PFSK-1 (cell line): ENCODE data around the gene AP3S1.

ENCODE experiments used
- POLR2AphosphoS5 ChIP-seq: IDR thresholded peaks from 2 replicates; pipeline ENCODE4 v1.6.1; 2012; ENCODE audit warnings: low read depth, mild to moderate bottlenecking, control low read depth, low read length, moderate library complexity
- SIN3A ChIP-seq: IDR thresholded peaks from 2 replicates; pipeline ENCODE4 v1.6.1; 2012; ENCODE audit warnings: mild to moderate bottlenecking, low read length, moderate library complexity, borderline replicate concordance; ENCODE audit not compliant: insufficient read depth
- TAF1 ChIP-seq: IDR thresholded peaks from 2 replicates; pipeline ENCODE4 v1.6.1; 2012; ENCODE audit warnings: low read length, control low read depth, borderline replicate concordance; ENCODE audit not compliant: insufficient read depth
- TF ChIP-seq, protein P1 (sequence below), 2 experiments: IDR thresholded peaks; 2 replicates each; pipeline versions ENCODE4 v1.6.1 to v1.8.0; 2011 to 2012; ENCODE audit warnings: low read depth in 2 of 2, low read length in 2 of 2, control low read depth in 1 of 2, inconsistent platforms in 1 of 2, mild to moderate bottlenecking in 1 of 2, moderate library complexity in 1 of 2; ENCODE audit not compliant: insufficient read depth in 1 of 2

- TF ChIP-seq TAF1 (no peak), POLR2AphosphoS5 (no peak), SIN3A (no peak)
- TF ChIP-seq, protein P1, sequence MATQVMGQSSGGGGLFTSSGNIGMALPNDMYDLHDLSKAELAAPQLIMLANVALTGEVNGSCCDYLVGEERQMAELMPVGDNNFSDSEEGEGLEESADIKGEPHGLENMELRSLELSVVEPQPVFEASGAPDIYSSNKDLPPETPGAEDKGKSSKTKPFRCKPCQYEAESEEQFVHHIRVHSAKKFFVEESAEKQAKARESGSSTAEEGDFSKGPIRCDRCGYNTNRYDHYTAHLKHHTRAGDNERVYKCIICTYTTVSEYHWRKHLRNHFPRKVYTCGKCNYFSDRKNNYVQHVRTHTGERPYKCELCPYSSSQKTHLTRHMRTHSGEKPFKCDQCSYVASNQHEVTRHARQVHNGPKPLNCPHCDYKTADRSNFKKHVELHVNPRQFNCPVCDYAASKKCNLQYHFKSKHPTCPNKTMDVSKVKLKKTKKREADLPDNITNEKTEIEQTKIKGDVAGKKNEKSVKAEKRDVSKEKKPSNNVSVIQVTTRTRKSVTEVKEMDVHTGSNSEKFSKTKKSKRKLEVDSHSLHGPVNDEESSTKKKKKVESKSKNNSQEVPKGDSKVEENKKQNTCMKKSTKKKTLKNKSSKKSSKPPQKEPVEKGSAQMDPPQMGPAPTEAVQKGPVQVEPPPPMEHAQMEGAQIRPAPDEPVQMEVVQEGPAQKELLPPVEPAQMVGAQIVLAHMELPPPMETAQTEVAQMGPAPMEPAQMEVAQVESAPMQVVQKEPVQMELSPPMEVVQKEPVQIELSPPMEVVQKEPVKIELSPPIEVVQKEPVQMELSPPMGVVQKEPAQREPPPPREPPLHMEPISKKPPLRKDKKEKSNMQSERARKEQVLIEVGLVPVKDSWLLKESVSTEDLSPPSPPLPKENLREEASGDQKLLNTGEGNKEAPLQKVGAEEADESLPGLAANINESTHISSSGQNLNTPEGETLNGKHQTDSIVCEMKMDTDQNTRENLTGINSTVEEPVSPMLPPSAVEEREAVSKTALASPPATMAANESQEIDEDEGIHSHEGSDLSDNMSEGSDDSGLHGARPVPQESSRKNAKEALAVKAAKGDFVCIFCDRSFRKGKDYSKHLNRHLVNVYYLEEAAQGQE (IDR thresholded peaks at IDR 0.05; ENCODE audit: insufficient read depth in 1 of 2, low read depth in 2 of 2, low read length in 2 of 2), result no peak
Observed at GRCh38 chr5:115934388-115934974, 92.7 kb downstream of the AP3S1 start.
